ENCODE data around the gene ZDHHC9.
A peak's percentile ranks its signal among the peaks of the same experiment; 100 is the strongest.
"Not testable (repeated sequence)": the region's sequence is repeated elsewhere in the genome, so short reads cannot be mapped to it uniquely, and the experiment has no call there.

Gene ZDHHC9

GRCh38 chrX:129843459-129844306, at the start of gene ZDHHC9:
Gene ZDHHC9, minus strand, starts transcription at chrX:129843886. Its CDS starts 1,941 bp downstream, at chrX:129841945.
- peak; percentile 76 for DNase-seq
- in situ Hi-C loops (cut with HindIII; ENCODE audit: low pct_ligation_motif_present, low pct_unique_long_range_greater_than_20kb, low sequenced_read_pairs) = no loop called here

DNA sequence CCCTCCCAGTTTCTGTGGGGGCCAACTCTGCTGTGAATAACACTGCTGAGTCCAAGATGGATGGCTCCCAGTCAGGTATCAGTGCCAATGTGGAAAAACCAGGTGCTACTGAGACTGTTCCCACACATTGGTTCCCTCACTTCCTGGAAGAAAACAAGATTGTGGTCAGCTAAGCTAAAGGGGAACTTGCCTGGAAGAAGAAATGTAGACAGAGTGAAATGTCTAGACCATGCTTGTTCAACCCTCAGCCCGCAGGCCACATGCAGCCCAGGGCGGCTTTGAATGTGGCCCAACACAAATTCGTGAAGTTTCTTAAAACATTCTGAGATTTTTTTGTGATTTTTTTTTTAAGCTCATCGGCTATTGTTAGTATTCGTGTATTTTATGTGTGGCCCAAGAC, 33.7 kb upstream of the ZDHHC9 start:
- in situ Hi-C loops (cut with HindIII; ENCODE audit: low pct_ligation_motif_present, low pct_unique_long_range_greater_than_20kb, low sequenced_read_pairs) = no loop called here
- no peak for DNase-seq

DNA sequence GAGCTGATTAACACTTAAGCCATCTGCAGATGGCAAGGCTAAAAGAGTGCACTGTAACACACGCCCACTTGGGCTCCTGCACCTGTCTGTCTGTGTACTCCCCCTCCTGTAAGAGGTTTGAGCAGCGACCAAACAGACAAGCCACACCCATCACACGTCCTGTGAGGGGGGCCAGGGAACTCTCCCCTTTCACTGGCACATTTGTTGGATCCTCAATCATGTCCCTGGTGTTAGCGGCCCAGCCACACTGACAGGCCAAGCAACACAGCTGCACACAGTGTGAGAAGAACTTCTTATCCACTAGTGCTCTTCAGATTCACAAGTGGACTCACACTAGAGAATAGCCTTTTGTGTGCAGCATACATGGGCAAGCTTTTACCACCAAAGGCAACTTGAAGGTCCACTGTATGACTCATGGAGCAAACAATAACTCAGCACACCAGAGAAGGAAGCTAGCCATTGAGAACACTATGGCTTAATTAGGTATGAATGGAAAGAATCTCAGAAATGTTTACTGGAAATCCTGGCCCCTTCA, 33.2 kb upstream of the ZDHHC9 start:
- in situ Hi-C loops (cut with HindIII; ENCODE audit: low pct_ligation_motif_present, low pct_unique_long_range_greater_than_20kb, low sequenced_read_pairs) = no loop called here
- peak; percentile 25 for DNase-seq

DNA sequence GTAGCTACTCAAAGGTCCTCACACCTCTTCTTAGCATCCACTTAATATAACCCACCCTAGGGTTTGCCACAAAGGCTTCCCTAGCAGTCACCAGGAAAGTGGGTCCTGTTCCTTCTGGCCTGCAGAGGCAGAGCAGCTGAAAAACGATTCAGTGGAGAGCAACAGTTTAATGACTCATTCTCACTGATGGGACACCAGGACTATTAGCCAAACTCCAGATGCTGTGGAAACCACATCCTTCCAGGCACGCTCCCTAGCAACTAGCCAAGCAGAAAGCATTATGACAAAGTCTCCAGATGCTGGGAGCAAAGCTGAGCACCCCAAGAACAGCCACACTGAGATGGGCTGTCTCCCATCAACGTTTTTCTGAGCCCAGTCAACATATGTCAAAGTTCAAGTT, 32.0 kb upstream of the ZDHHC9 start:
- in situ Hi-C loops (cut with HindIII; ENCODE audit: low pct_ligation_motif_present, low pct_unique_long_range_greater_than_20kb, low sequenced_read_pairs) = no loop called here
- DNase-seq = peak; percentile 49

- in situ Hi-C loops (cut with HindIII; ENCODE audit: low pct_ligation_motif_present, low pct_unique_long_range_greater_than_20kb, low sequenced_read_pairs) = no loop called here
Observed at GRCh38 chrX:129872524-129872923, 28.8 kb upstream of the ZDHHC9 start.

GRCh38 chrX:129866321-129866720, 22.6 kb upstream of the ZDHHC9 start:
- in situ Hi-C loops (cut with HindIII; ENCODE audit: low pct_ligation_motif_present, low pct_unique_long_range_greater_than_20kb, low sequenced_read_pairs) = not testable (repeated sequence)

More at GRCh38 chrX:129872524-129872923, 28.8 kb upstream of the ZDHHC9 start:
- no peak for DNase-seq

GRCh38 chrX:129859134-129859533, 15.4 kb upstream of the ZDHHC9 start:
- in situ Hi-C loops (cut with HindIII; ENCODE audit: low pct_ligation_motif_present, low pct_unique_long_range_greater_than_20kb, low sequenced_read_pairs); DNase-seq: not testable (repeated sequence)

More at GRCh38 chrX:129866321-129866720, 22.6 kb upstream of the ZDHHC9 start:
- not testable (repeated sequence) for DNase-seq

DNA sequence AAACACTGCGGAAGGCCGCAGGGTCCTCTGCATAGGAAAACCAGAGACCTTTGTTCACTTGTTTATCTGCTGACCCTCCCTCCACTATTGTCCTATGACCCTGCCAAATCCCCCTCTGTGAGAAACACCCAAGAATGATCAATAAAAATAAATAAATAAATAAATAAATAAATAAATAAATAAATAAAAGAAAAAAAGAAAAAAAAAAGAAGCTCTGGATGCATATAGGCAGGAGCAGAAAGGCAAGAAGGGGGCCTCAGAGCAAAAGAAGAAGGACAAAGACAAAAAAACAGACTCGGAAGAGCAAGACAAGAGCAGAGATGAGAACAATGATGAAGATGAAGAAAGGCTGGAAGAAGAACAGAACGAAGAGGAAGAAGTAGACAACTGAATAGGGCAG, 8.1 kb upstream of the ZDHHC9 start:
- DNase-seq; in situ Hi-C loops (cut with HindIII; ENCODE audit: low pct_ligation_motif_present, low pct_unique_long_range_greater_than_20kb, low sequenced_read_pairs): not testable (repeated sequence)

DNA sequence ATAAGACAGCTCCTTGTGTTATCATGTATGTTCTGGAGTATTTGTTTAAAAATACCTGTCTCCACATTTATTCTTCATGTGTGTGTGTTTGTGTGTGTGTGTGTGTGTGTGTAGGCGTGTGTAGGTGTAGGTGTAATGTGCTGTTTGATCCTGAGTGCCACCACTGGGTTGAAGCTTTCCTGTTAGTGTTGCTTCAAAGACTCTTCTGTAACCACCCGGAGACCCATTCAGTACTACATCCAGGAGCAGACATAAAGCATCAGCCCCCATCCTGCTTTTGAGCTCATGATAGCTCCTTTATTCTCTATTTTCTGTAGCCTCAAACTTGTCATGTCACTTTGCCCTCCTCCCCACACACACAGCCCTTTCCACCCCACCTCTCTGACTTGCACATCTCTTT, 3.0 kb upstream of the ZDHHC9 start:
- DNase-seq = no peak
- in situ Hi-C loops (cut with HindIII; ENCODE audit: low pct_ligation_motif_present, low pct_unique_long_range_greater_than_20kb, low sequenced_read_pairs) = no loop called here

DNA sequence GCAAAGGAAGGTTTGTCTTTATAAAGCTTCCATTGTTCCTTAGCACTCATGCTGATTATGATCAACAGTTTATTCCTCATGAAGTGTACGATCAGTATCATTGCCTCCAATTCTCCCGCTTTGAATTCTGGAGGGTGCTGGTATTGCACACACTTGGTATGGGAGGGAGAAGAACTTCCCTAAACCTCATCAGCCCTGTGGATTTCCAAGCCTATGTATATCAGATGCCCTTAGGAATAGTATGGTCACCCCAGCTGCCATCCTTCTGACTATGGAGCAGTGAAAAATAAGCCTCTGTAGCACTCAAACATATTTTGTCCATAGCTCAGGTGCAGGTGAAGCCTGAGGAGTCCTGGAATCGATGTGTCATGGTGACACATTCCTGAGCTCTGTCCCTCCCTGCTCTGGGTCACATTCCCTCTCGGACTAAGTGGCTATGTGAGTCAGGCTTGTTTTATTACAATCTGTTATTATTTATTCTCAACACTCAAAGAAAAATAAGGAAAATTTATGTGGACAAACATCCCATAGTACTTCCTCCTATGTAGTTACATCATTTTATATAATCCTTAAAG, 2.0 kb upstream of the ZDHHC9 start:
- no peak for DNase-seq
- in situ Hi-C loops (cut with HindIII; ENCODE audit: low pct_ligation_motif_present, low pct_unique_long_range_greater_than_20kb, low sequenced_read_pairs) = no loop called here

DNA sequence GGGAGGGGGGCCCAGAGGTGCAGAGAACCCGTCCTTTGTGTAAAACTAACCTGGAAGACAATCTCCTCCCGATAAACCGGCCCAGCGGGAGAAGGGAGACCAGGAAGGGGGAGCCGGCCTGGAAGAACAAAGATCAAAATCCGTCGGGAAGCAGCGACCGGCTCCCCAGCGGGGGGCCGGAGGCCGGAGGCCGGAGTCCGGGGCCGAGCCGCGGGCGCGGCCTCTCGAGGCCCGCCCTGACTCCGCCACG, 552 bp downstream of the ZDHHC9 start:
- in situ Hi-C loops (cut with HindIII; ENCODE audit: low pct_ligation_motif_present, low pct_unique_long_range_greater_than_20kb, low sequenced_read_pairs) = no loop called here
- DNase-seq = peak; percentile 5

DNA sequence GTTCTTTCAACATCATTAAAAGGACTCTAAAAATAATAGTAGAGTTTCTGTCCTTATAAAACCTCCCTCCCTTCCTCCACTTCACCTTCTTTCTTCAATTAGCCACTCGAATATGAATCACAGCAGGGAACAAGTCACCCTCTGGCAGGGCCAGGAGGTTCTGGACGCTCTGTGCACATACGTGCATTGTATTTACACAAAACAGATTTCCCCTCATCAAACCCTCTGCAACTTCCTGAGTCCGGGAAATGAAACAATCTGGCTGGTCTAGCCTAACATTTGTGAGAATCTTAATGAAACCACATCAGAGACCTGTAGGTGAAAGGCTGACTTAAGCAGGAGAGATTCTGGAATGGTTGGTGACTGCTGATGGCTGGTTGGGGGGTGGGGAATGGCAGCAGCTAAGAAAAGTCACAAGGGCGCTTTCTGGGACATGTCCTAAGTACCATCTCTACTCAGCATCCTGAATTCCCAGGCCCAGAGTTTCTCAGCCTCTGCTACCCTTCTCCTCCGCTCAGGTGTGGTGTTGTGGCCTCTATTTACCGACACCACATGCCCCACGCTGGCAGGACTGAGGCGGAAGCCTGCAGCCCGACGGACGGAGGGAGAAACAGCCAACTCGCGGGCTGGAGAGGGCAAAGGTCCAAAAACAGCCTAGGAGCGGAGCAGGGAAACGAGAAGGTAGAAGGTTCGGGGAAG, 1.0 kb downstream of the ZDHHC9 start:
- peak; percentile 0 for DNase-seq
- in situ Hi-C loops (cut with HindIII; ENCODE audit: low pct_ligation_motif_present, low pct_unique_long_range_greater_than_20kb, low sequenced_read_pairs) = no loop called here

DNA sequence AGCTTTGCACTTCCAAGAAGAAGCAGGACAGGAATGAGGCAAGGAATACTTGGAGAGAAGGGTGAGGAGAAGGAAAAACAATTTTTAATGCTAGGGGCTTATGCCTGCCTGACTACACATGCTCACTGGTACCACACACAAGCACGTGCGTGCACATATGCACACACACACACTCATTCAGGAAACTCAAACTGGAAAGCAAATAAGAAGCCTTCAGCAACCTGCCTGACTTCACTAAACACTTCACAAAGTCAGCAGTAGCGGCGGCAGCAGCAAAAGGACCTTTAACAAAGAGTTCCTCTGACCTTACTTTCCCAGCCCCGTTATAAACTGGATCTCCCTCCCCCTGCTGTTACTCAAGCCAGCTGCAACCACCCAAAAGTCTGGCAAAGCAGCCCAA, 3.3 kb downstream of the ZDHHC9 start:
- in situ Hi-C loops (cut with HindIII; ENCODE audit: low pct_ligation_motif_present, low pct_unique_long_range_greater_than_20kb, low sequenced_read_pairs) = no loop called here
- no peak for DNase-seq

DNA sequence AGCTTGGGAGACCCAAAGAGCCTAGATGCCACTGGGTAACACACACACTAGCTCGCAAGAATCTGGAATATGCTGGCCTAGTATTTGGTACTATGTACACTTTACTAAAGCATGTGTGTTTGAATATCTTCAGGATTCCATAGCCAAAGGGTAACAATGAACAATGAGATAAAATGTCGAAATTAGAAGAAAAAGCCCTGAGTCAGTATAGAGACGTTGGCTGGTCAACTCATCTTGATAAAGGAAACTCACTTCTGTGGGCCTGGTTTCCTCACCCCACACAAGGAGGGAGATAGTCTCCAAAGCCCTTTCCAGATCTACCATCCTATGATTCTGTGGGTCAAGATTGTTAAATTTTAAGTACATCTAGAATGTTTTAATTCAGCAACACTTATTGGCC, 6.9 kb downstream of the ZDHHC9 start:
- no peak for DNase-seq
- in situ Hi-C loops (cut with HindIII; ENCODE audit: low pct_ligation_motif_present, low pct_unique_long_range_greater_than_20kb, low sequenced_read_pairs) = no loop called here

GRCh38 chrX:129833153-129833990, 10.3 kb downstream of the ZDHHC9 start:
- DNase-seq = peak; percentile 55
- in situ Hi-C loops (cut with HindIII; ENCODE audit: low pct_ligation_motif_present, low pct_unique_long_range_greater_than_20kb, low sequenced_read_pairs) = no loop called here

DNA sequence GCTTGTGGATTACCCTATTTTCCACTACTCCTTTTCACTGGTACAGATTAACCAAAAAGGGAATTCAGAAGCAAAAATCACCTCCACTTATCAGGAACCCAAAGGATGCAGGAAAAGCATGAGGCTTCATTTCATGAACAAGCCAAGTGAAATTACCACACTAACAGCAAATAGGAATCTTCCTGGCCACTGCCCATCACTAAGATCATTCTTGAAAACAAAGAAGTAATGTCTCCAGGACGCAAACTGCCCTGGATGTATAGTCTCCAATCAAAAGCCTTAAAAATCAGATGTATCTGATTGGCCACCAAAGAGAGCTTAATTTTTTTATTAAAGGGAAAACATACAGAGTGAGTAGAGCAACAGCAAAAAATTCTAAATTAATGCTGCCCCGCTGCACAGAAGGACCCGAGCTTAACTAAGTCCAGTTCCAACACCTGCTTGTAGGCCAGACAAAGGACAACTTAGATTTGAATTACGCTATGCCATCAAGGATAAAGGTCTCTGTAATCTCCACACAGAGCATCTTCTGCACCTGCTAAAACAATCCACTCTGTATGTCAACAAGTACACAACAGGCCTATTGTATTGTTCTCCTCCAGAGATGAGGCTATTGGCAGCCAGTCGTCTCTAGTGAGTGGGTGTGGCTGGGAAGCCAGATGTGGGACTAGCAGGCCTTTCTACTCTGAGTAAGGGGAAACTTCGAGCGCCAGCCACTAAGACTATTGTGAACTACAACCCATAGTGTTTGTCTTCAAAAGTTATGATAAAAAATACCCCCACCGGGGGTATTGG, 12.4 kb downstream of the ZDHHC9 start:
- DNase-seq = no peak
- in situ Hi-C loops (cut with HindIII; ENCODE audit: low pct_ligation_motif_present, low pct_unique_long_range_greater_than_20kb, low sequenced_read_pairs) = no loop called here

DNA sequence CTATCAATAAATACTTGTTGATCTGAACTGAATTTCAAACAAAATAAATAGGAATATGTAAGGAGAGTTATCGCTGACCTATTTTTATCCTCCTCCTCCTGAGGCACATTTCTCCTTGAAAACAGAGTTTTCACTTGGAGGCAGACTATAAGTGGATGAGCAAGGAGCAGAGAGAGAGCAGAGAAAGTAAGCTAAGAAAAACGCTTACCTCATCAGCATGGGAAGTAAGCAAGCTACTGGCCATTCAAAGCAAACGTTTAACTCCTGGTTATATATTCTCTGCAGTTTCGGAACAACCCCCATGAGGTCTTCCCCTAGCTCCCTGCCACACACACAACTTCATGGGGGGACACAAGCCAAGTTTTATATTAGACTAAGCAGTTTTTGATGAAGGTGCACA, 13.2 kb downstream of the ZDHHC9 start:
- peak; percentile 29 for DNase-seq
- in situ Hi-C loops (cut with HindIII; ENCODE audit: low pct_ligation_motif_present, low pct_unique_long_range_greater_than_20kb, low sequenced_read_pairs) = no loop called here
